ENCODE data around the gene INPP5A.

INPP5A gene

DNA sequence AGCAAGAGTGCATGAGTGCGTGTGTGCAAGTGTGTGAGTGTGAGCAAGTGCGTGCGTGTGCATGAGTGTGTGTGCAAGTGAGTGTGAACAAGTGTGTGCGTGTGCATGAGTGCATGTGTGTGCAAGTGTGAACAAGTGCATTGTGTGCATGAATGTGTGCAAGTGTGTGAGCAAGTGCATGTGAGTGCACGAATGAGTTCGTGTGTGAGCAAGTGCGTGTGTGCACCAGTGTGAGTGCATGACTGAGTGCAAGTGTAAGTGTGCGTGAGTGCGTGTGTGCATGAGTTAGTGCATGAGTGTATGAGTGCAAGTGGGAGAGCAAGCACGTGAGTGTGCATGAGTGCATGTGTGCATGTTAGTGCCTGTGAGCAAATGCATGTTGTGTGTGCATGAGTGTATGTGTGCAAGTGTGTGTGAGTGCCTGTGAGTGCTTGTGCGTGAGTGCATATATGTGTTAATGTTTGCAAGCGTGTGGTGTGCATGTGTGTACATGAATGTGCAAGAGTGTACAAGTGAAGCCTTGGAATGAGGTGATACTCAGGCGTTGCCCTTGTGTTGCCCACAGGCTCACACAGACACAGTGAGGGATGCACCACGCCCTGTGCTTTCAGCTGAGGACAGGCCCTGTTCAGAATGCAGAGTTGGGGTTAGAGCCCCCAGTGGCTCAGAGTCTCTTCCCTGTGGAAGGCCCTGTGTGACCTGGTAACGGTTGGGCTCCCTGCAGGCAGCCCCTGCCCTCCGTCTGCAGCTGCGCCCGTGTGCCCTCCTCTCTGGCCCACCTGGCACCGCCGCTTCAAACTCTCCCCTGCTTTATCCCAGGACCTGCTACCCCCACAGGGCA lies 151.2 kb downstream of the INPP5A start:
- Histone ChIP-seq H3K36me3 (ENCODE audit: control insufficient read depth, low read length) (no peaks in the 10 kb centered on the region), H3F3A (ENCODE audit: control insufficient read depth, insufficient read depth) (no peaks in the 10 kb centered on the region), H3K9me3 (ENCODE audit: control insufficient read depth, insufficient read depth, low read length) (peaks cover 32% of the 10 kb centered on the region; the same call in 1 of the 2 replicates), H3K4me1 (ENCODE audit: control insufficient read depth, low read length) (no peaks in the 10 kb centered on the region), H4K20me1 (ENCODE audit: control insufficient read depth, insufficient read depth, low read depth, low read length) (no peaks in the 10 kb centered on the region), H3K27me3 (ENCODE audit: control insufficient read depth, low read length) (no peaks in the 10 kb centered on the region), H3K9me2 (replicated peaks; ENCODE audit: control insufficient read depth, low read length) (no peaks in the 10 kb centered on the region), H3K79me2 (ENCODE audit: control insufficient read depth, low read length) (no peaks in the 10 kb centered on the region), H3K4me2 (ENCODE audit: low read length) (no peak overlapping the region), H3K4me3 (ENCODE audit: low read length) (no peak overlapping the region), H3K27ac (ENCODE audit: low read depth, low read length) (no peak overlapping the region)
- TF ChIP-seq EZH2phosphoT487 (IDR thresholded peaks at IDR 0.05; ENCODE audit: borderline replicate concordance, low read length) (no peak), CTCF (IDR thresholded peaks at IDR 0.05; ENCODE audit: low read depth, low read length, poor library complexity, severe bottlenecking) (no peak)

DNA sequence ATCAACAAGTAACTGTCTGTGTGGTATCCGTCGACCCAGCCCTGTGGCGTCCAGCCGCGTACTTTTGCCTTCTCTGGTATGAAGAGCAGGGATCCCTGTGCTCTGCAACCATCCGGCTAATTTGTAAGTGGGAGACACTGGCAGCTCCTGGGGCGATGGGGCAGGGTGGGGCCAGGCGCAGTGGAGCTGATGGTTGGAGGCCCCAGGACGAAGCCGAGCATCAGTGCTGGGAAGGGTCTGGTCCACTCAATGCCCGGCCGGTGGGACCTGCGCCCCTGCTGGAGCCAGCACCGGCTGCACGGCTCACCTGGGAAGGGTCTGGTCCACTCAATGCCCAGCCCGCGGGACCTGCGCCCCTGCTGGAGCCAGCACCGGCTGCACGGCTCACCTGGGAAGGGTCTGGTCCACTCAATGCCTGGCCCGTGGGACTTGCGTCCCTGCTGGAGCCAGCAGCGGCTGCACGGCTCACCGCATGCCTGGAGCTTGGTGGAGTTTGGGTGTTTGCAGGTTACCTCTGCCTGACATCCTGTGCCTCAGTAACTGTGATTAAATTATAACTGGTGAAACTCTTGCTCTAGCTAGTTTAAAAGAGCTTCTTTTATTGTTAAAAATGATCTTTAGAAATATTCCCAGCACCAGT lies 152.3 kb downstream of the INPP5A start:
- no peak overlapping the region for H3K4me3 ChIP-seq (ENCODE audit: low read length)
- no peak overlapping the region for H3K27ac ChIP-seq (ENCODE audit: low read depth, low read length)
- H3K9me2 ChIP-seq (replicated peaks; ENCODE audit: control insufficient read depth, low read length), result no peaks in the 10 kb centered on the region
- H4K20me1 ChIP-seq (ENCODE audit: control insufficient read depth, insufficient read depth, low read depth, low read length), result no peaks in the 10 kb centered on the region
- H3K9me3 ChIP-seq (ENCODE audit: control insufficient read depth, insufficient read depth, low read length), result peaks cover 29% of the 10 kb centered on the region; the same call in 1 of the 2 replicates
- no peaks in the 10 kb centered on the region for H3K36me3 ChIP-seq (ENCODE audit: control insufficient read depth, low read length)
- TF ChIP-seq CTCF (IDR thresholded peaks at IDR 0.05; ENCODE audit: low read depth, low read length, poor library complexity, severe bottlenecking) (no peak), EZH2phosphoT487 (IDR thresholded peaks at IDR 0.05; ENCODE audit: borderline replicate concordance, low read length) (no peak)
- H3F3A ChIP-seq (ENCODE audit: control insufficient read depth, insufficient read depth), result no peaks in the 10 kb centered on the region
- no peak overlapping the region for H3K4me2 ChIP-seq (ENCODE audit: low read length)
- H3K79me2 ChIP-seq (ENCODE audit: control insufficient read depth, low read length), result no peaks in the 10 kb centered on the region
- no peaks in the 10 kb centered on the region for H3K4me1 ChIP-seq (ENCODE audit: control insufficient read depth, low read length)
- no peaks in the 10 kb centered on the region for H3K27me3 ChIP-seq (ENCODE audit: control insufficient read depth, low read length)

- H3F3A ChIP-seq (ENCODE audit: control insufficient read depth, insufficient read depth), result no peaks in the 10 kb centered on the region
- no peaks in the 10 kb centered on the region for H3K9me2 ChIP-seq (replicated peaks; ENCODE audit: control insufficient read depth, low read length)
- H3K36me3 ChIP-seq (ENCODE audit: control insufficient read depth, low read length), result no peaks in the 10 kb centered on the region
- no peak overlapping the region for H3K4me2 ChIP-seq (ENCODE audit: low read length)
- no peaks in the 10 kb centered on the region for H3K27me3 ChIP-seq (ENCODE audit: control insufficient read depth, low read length)
- no peaks in the 10 kb centered on the region for H3K79me2 ChIP-seq (ENCODE audit: control insufficient read depth, low read length)
- H4K20me1 ChIP-seq (ENCODE audit: control insufficient read depth, insufficient read depth, low read depth, low read length), result no peaks in the 10 kb centered on the region
- H3K27ac ChIP-seq (ENCODE audit: low read depth, low read length), result no peak overlapping the region
- no peaks in the 10 kb centered on the region for H3K4me1 ChIP-seq (ENCODE audit: control insufficient read depth, low read length)
- TF ChIP-seq CTCF (IDR thresholded peaks at IDR 0.05; ENCODE audit: low read depth, low read length, poor library complexity, severe bottlenecking) (no peak), EZH2phosphoT487 (IDR thresholded peaks at IDR 0.05; ENCODE audit: borderline replicate concordance, low read length) (no peak)
- H3K4me3 ChIP-seq (ENCODE audit: low read length), result no peak overlapping the region
- peaks cover 29% of the 10 kb centered on the region; the same call in 1 of the 2 replicates for H3K9me3 ChIP-seq (ENCODE audit: control insufficient read depth, insufficient read depth, low read length)
These were observed 152.8 kb downstream of the INPP5A start for GRCh38 chr10:132690401-132690800.

All from DOHH2 (cell line).